ENCODE measurements around the gene KIAA1614.

KIAA1614 gene

DNA sequence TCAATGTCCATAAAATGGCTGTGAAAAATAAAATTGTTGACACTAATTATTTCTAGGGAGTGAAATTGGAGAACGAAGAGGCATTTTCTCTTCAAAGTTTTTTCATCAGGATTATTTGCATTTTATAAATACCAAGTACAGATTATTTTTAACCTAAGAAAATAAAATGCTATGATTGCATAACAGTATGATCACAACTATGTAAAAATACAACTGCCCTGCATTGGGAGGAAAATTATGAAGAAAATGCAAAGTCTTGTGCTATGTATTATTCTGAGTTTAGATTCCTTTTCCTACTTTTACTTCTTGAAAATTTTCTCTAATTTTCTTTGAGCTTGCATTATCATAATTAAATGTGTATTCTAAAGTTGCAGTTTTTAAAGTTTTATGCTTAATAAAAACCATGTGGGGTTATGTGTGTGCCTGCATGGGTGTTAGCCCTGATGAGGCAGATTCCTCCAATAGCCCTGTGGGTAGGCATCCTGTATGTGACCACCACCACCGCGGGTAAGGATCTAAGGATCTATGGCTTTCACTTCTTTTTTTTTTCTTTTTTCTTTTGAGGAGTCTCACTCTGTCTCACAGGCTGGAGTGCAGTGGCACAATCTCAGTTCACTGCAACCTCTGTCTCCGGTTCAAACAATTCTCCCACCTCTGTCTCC, 85.3 kb downstream of the KIAA1614 start:
- POLR2A ChIA-PET, result no interaction called here
- CTCF ChIA-PET, result interaction anchor here (1.3 to 1.6 kb wide), 2 partner anchors 10 to 12 kb away, joined by 4 read pairs; no protein-coding TSS in a partner anchor

More for the DNA sequence above, 85.3 kb downstream of the KIAA1614 start:
- DNase-seq (ENCODE audit: extremely low spot score), result no peak
- TF ChIP-seq CTCF (IDR thresholded peaks at IDR 0.05; ENCODE audit: control extremely low read depth, extremely low read depth, low read depth, missing control alignments), result no peak
